ENCODE results near the gene HTR6.

DNA sequence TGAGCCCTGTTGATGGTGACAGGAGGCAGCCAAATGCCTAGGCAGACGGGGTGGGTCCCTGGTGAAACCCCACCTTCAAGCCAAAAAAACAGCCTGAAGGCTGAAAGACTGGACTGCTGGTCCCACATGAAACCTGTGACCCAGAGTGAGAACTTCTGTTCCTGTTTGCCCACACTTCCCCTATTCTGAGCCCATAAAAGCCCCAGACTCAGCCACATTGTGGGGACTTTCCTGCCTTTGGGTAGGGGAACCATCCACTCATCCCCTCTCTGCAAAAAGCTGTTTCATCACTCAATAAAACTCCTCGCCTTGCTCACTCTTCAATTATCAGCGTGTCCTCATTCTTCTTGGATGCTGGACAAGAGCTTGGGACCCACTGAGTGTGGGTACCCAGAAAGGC is 25.2 kb downstream of the HTR6 start:
- TF ChIP-seq EP300 (IDR thresholded peaks at IDR 0.05) (no peak), POLR2A (IDR thresholded peaks at IDR 0.05) (no peak)

Data from suprapubic skin (tissue), 2 donors.